Adipocyte (in vitro differentiated cells): ENCODE results near the gene CCDC149.

Source experiments
- DNase-seq: peaks from one replicate; pipeline ENCODE4 v3.0.0-alpha.2; 2015; ENCODE audit warnings: low read depth
- H3K27me3 ChIP-seq: replicated peaks from 2 replicates; pipeline ENCODE4 v1.7.0; 2013; ENCODE audit warnings: mild to moderate bottlenecking, low read length, moderate library complexity; ENCODE audit not compliant: control insufficient read depth, insufficient read depth
- H3K36me3 ChIP-seq: 2 replicates; pipeline ENCODE4 v1.7.0; 2013; ENCODE audit warnings: low read length, mild to moderate bottlenecking, moderate library complexity; ENCODE audit not compliant: control insufficient read depth, insufficient read depth, severe bottlenecking
- H3K4me1 ChIP-seq: 2 replicates; pipeline ENCODE4 v1.7.0; 2013; ENCODE audit warnings: mild to moderate bottlenecking, low read length, moderate library complexity; ENCODE audit not compliant: control insufficient read depth, insufficient read depth
- H3K4me3 ChIP-seq: 2 replicates; pipeline ENCODE4 v1.7.0; 2013; ENCODE audit warnings: mild to moderate bottlenecking, low read length, moderate library complexity
- H3K9ac ChIP-seq: 2 replicates; pipeline ENCODE4 v1.7.0; 2013; ENCODE audit warnings: mild to moderate bottlenecking, low read length, moderate library complexity
- H3K9me3 ChIP-seq: 2 replicates; pipeline ENCODE4 v1.7.0; 2013; ENCODE audit warnings: mild to moderate bottlenecking, low read length, moderate library complexity; ENCODE audit not compliant: control insufficient read depth

Gene CCDC149

GRCh38 chr4:24799544-24800324 lies 113.1 kb downstream of the CCDC149 start:
- no peak for DNase-seq
- Histone ChIP-seq H3K4me1 (peaks cover 38% of the 10 kb centered on the region), H3K4me3 (no peak overlapping the region), H3K27me3 (no peaks in the 10 kb centered on the region), H3K36me3 (no peaks in the 10 kb centered on the region), H3K9me3 (no peaks in the 10 kb centered on the region), H3K9ac (no peak overlapping the region)

- no peaks in the 10 kb centered on the region for H3K36me3 ChIP-seq
- no peak for DNase-seq
- H3K4me1 ChIP-seq = peaks cover 44% of the 10 kb centered on the region
- H3K9ac ChIP-seq = no peak overlapping the region
- H3K9me3 ChIP-seq = no peaks in the 10 kb centered on the region
- H3K27me3 ChIP-seq = no peaks in the 10 kb centered on the region
- no peak overlapping the region for H3K4me3 ChIP-seq
Measured at GRCh38 chr4:24799196-24799543, 113.7 kb downstream of the CCDC149 start.

- no peaks in the 10 kb centered on the region for H3K27me3 ChIP-seq
- H3K4me1 ChIP-seq = peaks cover 50% of the 10 kb centered on the region
- DNase-seq = no peak
- no peaks in the 10 kb centered on the region for H3K9me3 ChIP-seq
- no peak overlapping the region for H3K4me3 ChIP-seq
- no peak overlapping the region for H3K9ac ChIP-seq
- no peaks in the 10 kb centered on the region for H3K36me3 ChIP-seq
Measured at GRCh38 chr4:24798036-24798610, 114.7 kb downstream of the CCDC149 start.

- H3K9ac ChIP-seq = peak overlapping the region; percentile 96
- no peaks in the 10 kb centered on the region for H3K36me3 ChIP-seq
- H3K4me3 ChIP-seq = peak overlapping the region; percentile 92
- DNase-seq = peak; percentile 20
- H3K9me3 ChIP-seq = no peaks in the 10 kb centered on the region
- no peaks in the 10 kb centered on the region for H3K27me3 ChIP-seq
- peaks cover 50% of the 10 kb centered on the region for H3K4me1 ChIP-seq
Measured at GRCh38 chr4:24796620-24797019, 116.2 kb downstream of the CCDC149 start.

GRCh38 chr4:24795666-24796381 lies 117.0 kb downstream of the CCDC149 start:
- peak overlapping the region; percentile 92 for H3K4me3 ChIP-seq
- no peaks in the 10 kb centered on the region for H3K9me3 ChIP-seq
- H3K36me3 ChIP-seq = no peaks in the 10 kb centered on the region
- peaks cover 43% of the 10 kb centered on the region for H3K4me1 ChIP-seq
- peak overlapping the region; percentile 96 for H3K9ac ChIP-seq
- no peaks in the 10 kb centered on the region for H3K27me3 ChIP-seq
- no peak for DNase-seq

GRCh38 chr4:24794916-24795665 lies 117.8 kb downstream of the CCDC149 start, which contains the start of gene SOD3:
TSS of gene SOD3 (plus strand) at chr4:24795573. CDS start at chr4:24799522, 3,949 bp downstream.
- DNase-seq = peak; percentile 87
- Histone ChIP-seq H3K27me3 (no peaks in the 10 kb centered on the region), H3K9me3 (no peaks in the 10 kb centered on the region), H3K4me3 (peak within 1 kb of the TSS; percentile 92), H3K9ac (peak within 1 kb of the TSS; percentile 96), H3K36me3 (no peaks in the 10 kb centered on the region), H3K4me1 (peaks cover 36% of the 10 kb centered on the region)

GRCh38 chr4:24794480-24794879 lies 118.4 kb downstream of the CCDC149 start:
- DNase-seq = no peak
- peak overlapping the region; percentile 96 for H3K9ac ChIP-seq
- H3K4me3 ChIP-seq = peak overlapping the region; percentile 92

GRCh38 chr4:24794051-24794450 lies 118.8 kb downstream of the CCDC149 start:
- no peak for DNase-seq

More at GRCh38 chr4:24794480-24794879, 118.4 kb downstream of the CCDC149 start:
- Histone ChIP-seq H3K4me1 (peaks cover 35% of the 10 kb centered on the region), H3K9me3 (no peaks in the 10 kb centered on the region), H3K36me3 (no peaks in the 10 kb centered on the region), H3K27me3 (no peaks in the 10 kb centered on the region)

GRCh38 chr4:24793219-24794005 lies 119.4 kb downstream of the CCDC149 start:
- no peak for DNase-seq
- Histone ChIP-seq H3K36me3 (no peaks in the 10 kb centered on the region), H3K9ac (no peak overlapping the region), H3K4me3 (no peak overlapping the region), H3K9me3 (no peaks in the 10 kb centered on the region), H3K4me1 (peaks cover 35% of the 10 kb centered on the region), H3K27me3 (no peaks in the 10 kb centered on the region)

More at GRCh38 chr4:24794051-24794450, 118.8 kb downstream of the CCDC149 start:
- no peaks in the 10 kb centered on the region for H3K9me3 ChIP-seq
- H3K36me3 ChIP-seq = no peaks in the 10 kb centered on the region
- H3K4me3 ChIP-seq = peak overlapping the region; percentile 92
- peak overlapping the region; percentile 96 for H3K9ac ChIP-seq
- H3K4me1 ChIP-seq = peaks cover 35% of the 10 kb centered on the region
- H3K27me3 ChIP-seq = no peaks in the 10 kb centered on the region

GRCh38 chr4:24792552-24792951 lies 120.3 kb downstream of the CCDC149 start:
- Histone ChIP-seq H3K36me3 (no peaks in the 10 kb centered on the region), H3K27me3 (no peaks in the 10 kb centered on the region), H3K4me3 (no peak overlapping the region), H3K9ac (no peak overlapping the region), H3K4me1 (peaks cover 35% of the 10 kb centered on the region), H3K9me3 (no peaks in the 10 kb centered on the region)
- DNase-seq = no peak
